Cardiac fibroblast (primary cell): ENCODE measurements around the gene CCM2L.

Experiments used
- DNase-seq, 2 donors: peaks; one replicate each; pipeline versions ENCODE4 v3.0.0 to v3.0.0-alpha.2; 2010; ENCODE audit warnings: low read depth in 2 of 2
- H3K4me3 ChIP-seq, 2 donors: replicated peaks in 1 of 2; 1 replicate in 1 of 2; 2 replicates in 1 of 2; pipeline ENCODE4 v1.5.1; 2011; ENCODE audit warnings: low read depth in 2 of 2, low read length in 2 of 2, mild to moderate bottlenecking in 2 of 2, moderate library complexity in 1 of 2
- TF ChIP-seq, protein P1 (sequence below): IDR thresholded peaks from one replicate; pipeline ENCODE4 v1.5.1; 2011; ENCODE audit warnings: low read depth, mild to moderate bottlenecking, low read length, inconsistent platforms

The CCM2L gene

DNA sequence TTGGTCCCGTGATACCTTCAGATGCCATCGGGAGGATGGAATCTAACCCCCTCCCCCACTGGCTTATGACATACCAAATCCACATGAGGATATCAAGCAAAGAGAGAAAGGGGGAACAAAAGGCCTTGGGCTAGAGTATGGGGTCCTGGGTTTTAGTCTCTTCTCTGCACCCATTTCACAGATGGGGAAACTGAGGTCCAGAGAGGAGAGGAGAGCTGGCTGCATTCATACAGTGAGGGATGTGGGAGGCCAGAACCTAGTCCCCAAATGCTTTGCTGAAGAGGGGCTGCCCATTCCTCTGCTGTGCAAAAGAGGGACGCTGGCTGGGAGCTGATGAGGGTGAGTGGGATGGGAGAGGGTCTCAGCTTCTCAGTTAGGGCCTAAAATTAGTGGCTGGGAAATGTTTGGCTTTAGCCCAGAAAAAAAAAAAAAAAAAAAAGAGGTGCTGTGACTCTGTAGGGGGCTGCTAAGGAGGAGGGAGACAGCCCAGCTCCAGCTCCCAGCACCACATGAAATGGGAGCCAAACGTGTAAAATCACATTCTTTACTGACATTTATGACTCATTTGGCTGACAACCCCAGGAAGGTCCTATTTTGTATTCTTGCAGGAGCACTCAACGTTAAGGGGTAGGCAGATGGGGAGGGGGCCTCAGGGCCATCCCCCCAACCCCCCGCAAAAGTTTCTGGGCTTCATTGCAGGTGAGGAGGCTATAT, 30.4 kb upstream of the CCM2L start:
- H3K4me3 ChIP-seq: no peak overlapping the region
- TF ChIP-seq, protein P1, sequence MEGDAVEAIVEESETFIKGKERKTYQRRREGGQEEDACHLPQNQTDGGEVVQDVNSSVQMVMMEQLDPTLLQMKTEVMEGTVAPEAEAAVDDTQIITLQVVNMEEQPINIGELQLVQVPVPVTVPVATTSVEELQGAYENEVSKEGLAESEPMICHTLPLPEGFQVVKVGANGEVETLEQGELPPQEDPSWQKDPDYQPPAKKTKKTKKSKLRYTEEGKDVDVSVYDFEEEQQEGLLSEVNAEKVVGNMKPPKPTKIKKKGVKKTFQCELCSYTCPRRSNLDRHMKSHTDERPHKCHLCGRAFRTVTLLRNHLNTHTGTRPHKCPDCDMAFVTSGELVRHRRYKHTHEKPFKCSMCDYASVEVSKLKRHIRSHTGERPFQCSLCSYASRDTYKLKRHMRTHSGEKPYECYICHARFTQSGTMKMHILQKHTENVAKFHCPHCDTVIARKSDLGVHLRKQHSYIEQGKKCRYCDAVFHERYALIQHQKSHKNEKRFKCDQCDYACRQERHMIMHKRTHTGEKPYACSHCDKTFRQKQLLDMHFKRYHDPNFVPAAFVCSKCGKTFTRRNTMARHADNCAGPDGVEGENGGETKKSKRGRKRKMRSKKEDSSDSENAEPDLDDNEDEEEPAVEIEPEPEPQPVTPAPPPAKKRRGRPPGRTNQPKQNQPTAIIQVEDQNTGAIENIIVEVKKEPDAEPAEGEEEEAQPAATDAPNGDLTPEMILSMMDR: no peak

DNA sequence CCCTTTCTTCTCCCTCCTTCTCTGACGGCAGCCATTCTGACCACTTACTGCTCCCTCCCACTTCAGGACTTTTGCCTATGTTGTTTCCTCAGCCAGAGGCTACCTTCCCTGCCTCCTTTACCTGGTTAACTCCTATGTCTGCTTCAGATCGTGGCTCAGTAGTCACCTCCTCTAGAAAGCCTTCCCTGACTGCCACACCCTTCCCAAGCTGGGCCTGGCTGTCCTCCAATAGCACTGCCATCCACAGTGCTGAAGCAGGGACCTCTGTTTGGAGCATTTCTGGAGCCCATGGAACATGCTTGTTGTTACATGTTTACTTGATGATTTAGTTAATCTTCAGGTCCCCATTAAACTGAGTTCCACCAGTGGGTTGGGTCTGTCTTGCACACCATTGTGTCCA, 28.5 kb upstream of the CCM2L start:
- no peak overlapping the region for H3K4me3 ChIP-seq
- TF ChIP-seq, protein P1: no peak
- DNase-seq: no peak

More for the DNA sequence above, 30.4 kb upstream of the CCM2L start:
- peak in 1 of 2 donors; percentile 5 for DNase-seq

DNA sequence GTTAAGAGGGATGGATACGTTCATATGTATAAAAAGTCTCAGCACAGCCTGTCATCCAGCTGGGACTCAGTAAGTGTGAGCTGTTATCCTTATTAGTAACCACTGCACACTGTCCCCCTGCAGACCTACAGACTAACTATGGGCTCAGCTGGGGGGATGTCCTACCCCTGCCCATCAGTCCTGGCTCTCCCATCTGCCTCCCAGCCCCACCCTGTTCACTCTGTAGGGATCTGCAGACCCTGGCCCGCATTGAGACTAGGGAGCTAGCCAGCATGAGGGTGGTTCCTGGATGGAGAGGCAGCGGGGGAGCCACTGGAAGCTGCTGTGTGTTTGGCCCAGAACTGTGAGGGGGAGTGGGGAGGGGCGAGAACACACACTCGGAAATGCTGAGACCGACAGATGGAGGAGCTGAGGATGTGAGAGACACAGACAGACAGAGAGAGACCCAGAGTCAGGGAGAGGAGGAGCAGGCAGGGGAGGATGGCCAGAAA, 25.2 kb upstream of the CCM2L start:
- DNase-seq: no peak
- TF ChIP-seq, protein P1: no peak

DNA sequence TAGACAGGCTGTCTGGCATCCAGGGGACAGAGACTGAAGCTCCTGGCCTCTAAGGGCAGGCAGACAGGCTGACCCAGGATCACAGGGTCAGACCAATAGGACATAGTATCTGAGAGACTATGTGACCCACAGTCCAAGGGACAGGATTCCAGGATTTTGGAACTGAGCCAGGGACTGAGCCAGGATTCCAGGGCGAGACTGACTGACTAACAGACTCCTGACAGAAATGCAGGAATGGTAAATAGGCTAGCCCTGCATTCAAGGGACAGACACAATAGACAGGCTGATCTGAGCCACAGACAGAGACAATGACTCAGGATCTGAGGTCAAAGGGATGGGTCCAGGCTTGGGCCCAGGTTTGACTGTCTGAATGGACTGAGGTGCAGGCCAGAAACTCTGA, 22.5 kb upstream of the CCM2L start:
- TF ChIP-seq, protein P1: no peak
- no peak overlapping the region for H3K4me3 ChIP-seq
- DNase-seq: peak in 1 of 2 donors; percentile 56

More for the DNA sequence above, 25.2 kb upstream of the CCM2L start:
- H3K4me3 ChIP-seq: no peak overlapping the region

DNA sequence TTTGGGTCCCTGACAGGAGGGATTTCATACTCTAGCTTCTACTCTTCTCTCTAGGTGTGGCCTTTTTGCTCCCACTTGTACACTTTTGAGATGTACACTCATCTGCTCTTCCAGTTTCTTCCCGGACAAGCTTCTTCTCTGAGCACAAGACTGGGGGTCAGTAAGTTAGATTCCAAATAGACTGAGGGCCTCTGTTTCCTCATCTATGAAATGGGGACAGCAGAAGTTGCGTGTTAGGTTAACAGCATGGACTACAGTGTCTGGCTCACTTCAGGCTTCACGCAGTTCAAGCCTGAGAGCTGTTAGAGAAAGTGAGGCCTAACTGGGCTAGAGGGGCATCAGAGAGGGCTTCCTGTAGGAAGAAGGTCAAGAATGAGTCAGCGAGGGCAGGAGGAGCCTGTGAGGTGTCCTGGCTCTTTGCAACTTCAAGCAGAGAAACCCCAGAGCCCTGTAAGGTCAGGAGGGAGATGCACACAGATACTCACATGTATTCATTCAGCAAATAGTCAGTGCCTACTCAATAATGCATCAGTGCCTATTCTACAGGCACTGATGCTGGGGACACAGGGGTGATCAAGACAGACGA, 21.7 kb upstream of the CCM2L start:
- TF ChIP-seq, protein P1: no peak
- no peak for DNase-seq
- no peak overlapping the region for H3K4me3 ChIP-seq

DNA sequence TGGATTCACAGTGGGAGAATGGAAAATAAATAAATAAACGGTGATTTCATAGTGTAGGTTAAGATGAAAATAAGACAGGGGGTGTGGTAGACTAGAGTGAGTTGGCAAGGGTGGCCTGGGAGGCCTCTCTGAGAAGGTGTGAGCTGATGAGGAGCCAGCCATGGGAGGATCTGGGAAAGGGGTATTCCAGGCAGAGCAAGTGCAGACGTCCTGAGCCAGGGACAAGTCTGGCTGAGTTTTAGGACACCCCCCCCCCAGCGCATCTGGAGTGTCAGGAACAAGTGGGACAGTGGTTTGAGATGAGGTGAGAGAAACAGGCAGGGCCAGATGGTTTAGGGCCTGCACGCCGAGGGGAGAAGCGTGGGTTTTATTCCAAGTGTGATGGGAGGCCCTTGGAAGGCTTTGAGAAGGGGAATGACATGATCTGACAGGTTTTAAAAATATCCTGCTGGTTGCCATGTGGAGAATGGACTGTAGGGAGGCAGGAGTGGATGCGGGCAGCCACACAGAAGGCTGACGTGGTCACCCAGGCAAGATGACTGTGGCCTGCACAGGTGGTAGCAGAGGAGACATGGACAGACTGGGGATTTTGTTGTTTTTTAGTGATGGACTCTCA, 21.1 kb upstream of the CCM2L start:
- TF ChIP-seq, protein P1: no peak
- no peak for DNase-seq
- H3K4me3 ChIP-seq: no peak overlapping the region
